Measurements from ENCODE around the gene VAV1.
"Not testable (repeated sequence)": the region's sequence is repeated elsewhere in the genome, so short reads cannot be mapped to it uniquely, and the experiment has no call there.

VAV1 gene

DNA sequence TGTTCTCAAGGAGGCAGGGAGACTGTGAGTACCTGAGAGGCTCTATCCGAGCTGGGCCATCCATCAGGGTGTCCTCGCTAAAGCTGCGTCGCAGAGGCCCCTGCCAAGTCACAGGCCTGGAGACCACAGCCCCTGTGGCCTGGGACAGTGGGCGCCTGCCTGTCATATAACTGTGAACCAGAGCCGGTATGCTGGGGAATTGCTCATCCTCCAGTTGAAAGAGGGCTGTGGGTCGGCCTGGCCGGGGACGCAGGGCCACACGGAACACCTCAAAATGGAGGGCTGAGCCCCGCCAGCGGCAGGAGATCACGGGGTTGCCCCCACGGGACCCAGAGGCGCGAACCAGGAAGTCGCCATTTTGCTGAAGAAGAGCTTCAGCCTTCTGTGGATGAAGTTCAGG, 11.9 kb upstream of the VAV1 start:
- DNase-seq: no peak

DNA sequence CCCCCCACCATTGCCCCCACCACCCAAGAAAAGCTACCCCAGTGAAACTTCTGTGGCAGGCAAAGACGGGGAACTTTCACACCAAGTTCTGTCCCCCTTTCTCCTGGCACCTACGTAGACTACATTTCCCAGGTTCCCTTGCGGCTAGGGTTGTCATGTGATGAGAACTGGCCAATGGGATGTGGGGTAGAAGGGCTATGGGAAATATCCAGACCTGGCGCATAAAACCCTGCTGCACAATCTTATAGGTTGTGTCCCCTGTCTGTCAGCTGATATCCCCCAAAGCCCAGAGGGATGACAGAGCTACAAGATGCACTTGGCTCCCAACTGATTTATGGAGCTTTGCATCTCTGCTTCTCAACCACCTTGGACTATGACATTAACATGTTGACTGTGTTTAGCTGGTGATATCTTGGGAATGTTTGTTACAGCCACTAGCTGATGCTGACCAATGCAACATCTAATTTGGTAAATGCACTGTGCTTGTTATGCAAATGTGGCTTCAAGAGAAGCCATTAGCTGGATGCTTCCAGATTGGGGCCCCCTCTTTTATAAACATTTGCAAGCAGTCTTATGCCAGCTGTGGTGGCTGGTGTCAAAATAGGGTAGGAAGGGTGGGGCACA, 11.3 kb upstream of the VAV1 start:
- DNase-seq: no peak

DNA sequence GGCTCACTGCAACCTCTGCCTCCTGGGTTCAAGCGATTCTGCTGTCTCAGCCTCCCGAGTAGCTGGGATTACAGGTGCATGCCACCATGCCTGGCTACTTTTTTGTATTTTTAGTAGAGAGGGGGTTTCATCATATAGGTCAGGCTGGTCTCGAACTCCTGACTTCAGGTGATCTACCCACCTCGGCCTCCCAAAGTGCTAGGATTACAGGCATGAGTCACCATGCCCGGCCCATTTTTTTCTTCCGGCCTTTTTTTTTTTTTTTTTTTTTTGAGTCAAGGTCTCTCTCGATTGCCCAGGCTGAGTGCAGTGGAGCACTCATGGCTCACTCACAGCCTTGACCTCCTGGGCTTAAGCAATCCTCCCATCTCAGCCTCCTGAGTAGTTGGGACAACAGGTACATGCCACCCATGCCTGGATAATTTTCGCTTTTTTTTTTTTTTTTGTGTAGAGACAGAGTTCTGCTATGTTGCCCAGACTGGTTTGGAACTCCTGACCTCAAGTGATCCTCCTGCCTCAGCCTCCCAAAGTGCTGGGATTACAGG, 10.2 kb upstream of the VAV1 start:
- DNase-seq: not testable (repeated sequence)

DNA sequence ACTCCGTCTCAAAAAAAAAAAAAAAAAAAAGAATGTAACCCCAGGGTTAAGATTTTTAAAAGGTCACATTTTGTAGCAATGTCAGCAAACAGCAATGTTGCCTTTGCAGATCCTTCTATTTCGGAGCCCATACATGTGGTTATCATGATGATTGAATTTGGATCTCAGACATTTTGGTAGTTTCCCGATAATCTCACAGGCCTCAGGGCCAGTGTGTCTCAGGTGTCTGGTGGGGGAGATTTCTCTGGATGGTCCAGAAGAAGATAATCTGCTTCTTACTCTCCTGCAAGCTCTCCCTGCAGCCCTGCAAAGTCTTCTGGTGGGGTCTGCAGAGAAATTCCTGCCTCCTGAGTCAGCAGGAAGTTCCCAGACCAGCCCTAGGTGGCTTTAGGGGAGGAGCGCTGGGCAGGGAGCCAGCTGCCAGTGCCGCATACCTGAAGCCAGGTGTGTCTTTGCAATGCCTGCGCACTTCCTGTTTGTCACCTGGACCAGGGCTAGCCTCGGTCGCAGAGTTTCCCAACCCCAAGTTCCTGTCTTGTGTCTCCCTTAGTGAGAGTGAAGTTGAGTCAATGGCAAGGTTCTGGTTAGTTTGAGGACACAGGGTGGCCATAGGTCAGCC, 6.7 kb upstream of the VAV1 start:
- no peak for DNase-seq

DNA sequence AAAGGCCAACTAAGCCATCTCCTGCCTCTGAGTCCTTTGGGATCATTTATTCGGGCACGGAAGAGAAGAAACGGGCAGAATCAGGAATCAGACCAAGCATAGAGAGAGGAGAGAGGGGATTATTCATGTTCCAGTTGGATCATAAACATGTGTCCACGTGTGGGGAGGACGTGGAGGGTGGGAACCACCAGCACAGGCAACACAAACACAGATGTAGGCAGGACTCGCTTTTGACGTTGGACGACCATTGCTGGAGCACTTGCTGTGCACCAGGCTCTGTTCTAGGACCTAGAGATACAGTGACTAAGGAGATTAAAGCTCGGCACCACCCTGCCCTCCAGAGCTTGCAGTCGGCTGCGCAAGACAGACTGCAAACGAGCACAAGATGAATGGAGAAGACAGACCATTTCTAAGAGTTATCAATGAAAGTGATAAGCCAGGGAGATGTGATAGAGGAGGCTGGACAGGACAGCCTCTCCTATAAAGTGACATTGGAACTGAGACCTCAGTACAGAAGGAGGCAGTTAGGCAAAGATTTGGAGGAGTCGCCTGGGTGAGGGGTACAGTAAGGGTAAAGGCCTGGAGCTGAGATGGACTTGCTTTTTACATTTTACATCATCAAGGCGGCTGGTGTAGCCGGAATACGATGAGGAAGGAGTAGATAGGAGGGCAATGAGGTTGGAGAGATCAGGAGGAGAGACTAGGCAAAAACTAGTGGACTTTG, 6.0 kb upstream of the VAV1 start:
- DNase-seq: no peak

DNA sequence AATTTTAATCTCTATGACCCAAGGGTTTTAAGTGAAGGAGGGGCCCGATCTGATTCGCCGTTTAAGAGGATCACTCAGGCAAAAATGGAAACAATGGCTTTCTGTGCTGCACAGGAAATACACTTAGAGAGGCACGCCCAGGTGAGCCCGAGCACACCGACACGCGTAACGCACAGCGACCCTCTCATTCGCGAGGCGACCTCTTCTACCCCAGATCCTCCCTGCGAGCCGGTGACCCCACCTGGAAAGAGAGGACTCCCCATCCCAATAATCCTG, 5.5 kb upstream of the VAV1 start:
- DNase-seq: no peak

DNA sequence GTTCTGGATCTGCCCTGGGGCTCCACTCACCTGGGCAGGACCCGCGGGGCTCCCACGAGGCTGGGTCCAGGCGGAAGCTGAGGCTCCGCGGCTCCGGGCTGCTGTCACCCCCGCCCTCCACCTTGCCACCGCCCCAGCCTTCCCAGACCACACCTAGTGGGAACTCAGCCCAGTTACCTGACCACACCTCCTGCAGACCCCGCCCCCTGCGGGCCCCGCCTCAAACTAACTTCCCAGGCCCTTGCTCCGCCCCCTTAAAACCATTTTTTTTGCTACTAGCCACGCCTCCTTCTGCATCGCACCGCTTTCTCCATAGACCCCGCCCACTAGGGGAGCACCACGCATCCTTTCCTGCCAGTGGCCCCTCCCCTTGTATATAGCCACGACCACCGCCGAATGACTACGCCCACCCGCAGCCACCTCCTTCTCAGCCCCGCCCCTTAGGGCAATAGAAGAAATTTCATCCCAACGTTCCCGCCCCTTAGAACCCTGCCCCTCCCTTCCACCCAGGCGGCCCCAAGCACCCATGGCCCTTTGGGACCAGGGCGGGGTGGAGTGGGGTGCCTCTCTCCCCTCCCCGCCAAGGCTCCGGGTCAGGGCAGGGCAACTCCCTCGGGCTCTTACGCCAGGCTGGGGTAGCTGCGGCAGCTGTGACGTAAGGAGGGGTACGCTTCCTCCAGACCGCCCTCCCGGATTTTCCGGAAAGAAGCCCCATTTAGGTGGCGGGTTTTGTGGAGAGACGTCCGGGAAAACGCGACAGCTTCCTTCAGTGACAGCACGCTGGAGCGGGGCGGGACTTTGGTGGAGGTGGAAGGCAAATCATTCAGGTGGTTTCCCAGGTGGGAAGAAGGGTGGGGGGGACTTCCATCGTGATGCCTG, 4.9 kb upstream of the VAV1 start, which contains the start of gene SH2D3A:
SH2D3A (minus strand) TSS at position 79 of the 879 bp plus-strand sequence. CDS start 3,687 bp downstream, outside the sequence.
- DNase-seq: peak; percentile 65

DNA sequence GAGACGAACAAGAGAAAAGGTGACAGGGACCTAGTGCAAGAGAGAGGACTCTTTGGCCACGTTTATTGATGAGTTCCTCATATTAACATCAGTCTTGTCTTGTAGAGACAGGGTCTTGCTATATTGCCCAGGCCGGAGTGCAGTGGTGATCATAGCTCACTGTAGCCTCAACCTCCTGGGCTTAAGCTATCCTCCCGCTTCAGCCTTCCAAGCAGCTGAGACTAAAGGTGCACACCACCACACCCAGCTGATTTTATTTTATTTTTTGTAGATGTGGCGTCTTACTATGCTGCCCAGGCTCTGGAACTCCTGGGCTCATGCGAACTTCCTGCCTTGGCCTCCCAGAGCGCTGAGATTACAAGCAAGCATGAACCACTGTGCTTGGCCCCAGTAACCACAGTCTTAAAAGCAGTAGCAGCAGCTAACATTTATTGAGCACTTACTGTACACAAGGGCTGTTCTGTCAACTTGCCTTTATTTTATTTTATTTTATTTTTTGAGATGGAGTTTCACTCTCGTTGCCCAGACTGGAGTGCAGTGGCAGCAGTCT, 4.2 kb upstream of the VAV1 start:
- no peak for DNase-seq

DNA sequence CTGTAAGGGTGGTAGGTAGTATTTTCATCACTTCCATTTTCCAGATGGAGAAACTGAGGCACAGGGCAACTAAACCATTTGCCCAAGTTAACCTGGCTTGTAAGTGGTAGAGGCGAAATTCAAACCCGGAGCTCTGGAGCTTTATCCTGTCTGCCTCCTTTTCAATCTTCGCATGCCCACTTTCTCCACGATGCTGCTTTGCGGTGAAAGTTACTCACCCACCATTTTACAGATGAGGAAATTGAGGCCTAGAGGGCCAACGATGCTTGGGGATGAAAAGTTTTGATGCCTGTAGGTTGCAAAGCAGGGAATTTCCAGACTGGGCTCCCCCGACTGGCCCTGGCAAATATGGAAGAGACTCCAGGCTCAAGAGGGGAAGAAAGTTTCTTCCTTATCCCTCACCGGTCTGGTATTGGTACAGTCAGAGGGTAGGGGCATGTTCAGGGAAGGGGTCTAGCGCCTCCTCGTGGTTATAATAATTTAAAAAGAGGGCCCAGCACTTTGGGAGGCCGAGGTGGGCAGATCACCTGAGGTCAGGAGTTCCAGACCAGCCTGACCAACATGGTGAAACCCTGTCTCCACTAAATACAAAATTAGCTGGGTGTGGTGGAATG, 3.4 kb upstream of the VAV1 start:
- no peak for DNase-seq

DNA sequence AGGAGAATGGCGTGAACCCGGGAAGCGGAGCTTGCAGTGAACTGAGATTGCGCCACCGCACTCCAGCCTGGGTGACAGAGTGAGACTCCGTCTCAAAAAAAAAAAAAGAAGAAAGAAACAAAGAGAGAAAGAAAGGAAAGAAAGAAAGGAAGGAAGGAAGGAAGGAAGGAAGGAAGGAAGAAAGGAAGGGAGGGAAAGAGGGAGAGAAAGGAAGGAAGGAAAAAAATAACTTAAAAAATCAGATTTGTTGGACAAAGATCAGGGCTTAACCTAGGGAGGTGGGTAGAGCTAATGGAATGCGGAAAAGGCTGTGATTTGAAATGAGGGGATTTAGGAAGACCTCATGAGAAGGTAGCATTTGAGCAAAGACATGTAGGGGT, 870 bp upstream of the VAV1 start:
- DNase-seq: not testable (repeated sequence)

DNA sequence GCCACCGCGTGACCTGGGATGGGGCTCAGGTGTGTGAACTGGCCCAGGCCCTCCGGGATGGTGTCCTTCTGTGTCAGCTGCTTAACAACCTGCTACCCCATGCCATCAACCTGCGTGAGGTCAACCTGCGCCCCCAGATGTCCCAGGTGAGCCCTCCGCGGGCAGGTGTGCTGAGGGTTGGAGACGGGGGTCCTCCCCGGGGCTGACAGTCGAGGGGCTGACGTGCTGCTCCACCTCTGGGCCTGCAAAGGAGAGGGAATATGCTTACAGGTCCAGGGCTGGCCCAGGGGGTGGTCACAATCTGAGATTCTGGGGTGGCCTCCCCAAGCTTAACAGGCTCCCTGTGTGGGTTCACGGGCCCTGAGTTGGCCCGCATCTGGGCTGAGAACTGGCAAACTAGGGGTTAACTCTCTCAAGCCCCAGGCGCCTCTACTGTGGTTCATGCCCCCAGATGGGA, 386 bp downstream of the VAV1 start:
- no peak for DNase-seq

DNA sequence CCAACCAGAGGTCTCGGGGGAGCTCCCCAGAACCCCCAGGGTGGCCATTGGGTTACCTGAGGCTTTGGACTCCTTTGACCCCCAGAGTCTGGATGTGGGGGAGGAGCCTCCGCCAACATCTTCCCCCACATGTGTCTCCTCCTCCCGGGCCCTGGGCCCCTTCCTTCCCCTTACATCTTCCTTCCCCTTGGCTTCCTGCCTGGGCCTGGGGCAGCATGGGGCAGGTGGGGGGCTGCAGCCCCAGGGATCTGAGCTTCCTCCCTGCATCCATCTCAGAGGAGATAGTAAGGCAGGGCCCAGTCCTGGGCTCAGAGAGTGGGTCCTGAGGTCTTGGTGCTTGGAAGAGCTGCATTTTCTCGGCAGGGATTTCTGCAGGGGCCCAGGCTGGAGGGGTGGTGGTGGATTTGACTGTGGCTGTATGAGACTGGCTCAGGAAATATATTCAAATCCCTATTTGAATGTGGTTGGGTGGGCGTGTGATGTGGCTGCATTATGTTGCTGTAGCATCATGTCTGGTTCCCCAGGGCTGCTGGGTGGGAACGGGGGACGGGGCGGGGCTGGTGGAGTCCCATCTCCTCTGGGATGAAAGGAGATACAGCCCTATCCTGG, 919 bp downstream of the VAV1 start:
- peak; percentile 40 for DNase-seq

DNA sequence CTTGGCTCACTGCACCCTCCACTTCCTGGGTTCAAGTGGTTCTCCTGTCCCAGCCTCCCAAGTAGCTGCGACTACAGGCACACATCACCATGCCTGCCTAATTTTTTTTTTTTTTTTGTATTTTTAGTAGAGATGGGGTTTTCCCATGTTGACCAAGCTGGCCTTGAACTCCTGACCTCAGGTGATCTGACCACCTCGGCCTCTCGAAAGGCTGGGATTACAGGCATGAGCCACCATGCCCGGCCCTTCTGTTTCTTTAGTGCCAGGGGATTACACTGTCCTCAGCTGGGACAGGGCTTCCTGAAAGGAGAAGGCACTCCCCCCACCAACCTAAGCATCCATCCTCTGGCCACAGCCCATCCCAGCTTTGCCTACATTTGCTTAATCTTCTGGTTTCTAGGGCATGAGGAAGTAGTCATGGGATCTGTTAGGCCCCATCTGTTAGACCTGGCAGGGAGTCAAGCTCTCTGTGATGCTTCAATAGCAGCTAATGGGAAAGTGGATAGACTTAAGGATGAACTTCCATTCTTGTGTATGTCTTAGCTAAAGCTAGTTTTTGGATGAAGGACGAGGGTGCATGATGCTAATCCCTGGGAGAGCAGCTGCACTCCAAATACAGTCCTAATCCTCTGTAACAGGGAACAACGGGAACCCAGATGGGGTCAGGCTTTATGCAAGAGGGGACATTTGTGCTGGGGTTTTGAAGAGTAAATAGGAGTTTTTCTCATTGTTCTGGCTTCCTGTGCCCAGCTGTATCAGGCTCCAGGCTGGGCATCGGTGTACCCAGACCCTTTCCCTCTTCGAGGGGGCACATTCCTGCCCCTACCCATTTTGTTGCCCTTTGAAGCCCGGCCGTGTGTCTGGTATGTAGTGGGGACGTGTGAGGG, 2.6 kb downstream of the VAV1 start:
- DNase-seq: peak; percentile 21

DNA sequence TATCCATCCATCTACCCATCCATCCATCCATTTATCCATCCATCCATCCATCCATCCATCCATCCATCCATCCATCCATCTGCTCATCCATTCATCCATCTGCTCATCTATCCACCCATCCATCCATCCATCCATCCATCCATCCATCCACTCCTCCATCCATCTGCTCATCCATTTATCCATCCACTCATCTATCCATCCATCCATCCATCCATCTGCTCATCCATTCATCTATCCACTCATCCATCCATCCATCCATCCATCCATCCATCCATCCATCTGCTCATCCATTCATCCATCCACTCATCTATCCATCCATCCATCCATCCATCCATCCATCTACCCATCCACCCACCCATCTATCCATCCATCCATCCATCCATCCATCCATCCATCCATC, 3.5 kb downstream of the VAV1 start:
- DNase-seq: not testable (repeated sequence)

DNA sequence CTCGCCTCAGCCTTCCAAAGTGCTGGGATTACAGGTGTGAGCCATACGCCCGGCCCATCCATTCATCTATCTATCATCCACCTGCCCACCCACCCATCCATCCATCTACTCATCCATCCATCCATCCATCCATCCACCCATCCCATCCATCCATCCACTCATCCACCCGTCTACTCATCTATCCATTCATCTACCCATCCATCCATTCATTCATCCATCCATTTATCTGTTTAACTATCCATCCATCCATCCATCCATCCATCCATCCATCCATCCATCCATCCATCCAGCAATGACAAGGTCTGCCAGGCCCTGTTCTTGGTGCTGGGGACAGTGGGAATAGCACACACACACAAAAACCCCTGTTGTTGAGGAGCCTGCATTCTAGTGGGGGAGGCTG, 4.5 kb downstream of the VAV1 start:
- DNase-seq: no peak

DNA sequence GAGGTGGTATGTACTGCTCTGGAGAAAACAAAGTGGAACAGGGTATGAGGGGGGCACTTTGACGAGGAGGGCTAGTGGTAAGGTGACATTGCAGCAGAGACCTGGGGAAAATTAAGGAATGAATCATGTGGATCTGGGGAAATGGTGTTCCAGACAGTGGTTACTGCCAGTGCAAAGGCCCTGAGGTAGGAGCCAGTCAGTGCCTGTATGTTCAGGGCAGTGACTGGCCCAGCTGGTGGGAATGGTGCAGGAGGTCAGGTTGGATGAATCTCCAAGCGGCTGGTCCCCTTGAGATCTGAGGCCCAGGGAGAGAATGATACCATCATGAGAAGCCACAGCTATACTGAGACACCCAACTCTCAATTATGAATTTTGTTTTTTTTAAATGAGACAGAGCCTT, 4.9 kb downstream of the VAV1 start:
- DNase-seq: no peak

DNA sequence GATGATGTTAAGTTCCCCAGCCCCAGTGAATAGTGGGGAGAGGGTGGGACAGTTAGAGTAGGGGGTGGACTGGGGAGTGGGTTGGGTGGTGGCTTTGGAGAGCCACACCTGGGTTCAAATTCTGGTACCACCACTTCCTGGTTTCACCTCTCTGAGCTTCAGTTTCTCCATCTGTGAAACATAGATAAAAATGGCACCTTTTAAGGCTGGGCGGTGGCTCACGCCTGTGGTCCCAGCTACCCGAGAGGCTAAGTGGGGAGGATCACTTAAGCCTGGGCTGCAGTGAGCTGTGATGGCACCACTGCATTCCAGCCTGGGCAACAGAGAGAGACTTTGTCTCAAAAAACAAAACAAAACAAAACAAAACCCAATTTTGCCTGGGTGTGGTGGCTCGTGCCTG, 5.9 kb downstream of the VAV1 start:
- no peak for DNase-seq

DNA sequence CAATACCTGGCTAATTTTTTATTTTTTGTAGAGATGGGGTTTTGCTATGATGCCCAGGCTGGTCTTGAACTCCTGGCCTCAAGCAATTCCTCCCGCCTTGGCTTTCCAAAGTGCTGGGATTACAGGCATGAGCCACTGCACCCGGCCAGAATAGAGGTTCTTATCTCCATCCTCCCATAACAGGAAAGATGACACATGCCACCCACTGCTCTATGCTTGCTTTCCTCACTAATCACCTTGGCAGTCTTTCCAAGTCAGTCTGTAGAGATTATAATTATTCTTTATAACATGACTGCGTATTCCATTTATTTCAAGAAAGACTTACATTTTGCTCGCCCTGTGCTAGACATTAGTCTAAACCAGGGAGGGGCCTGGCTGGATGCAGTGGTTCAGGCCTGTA, 6.7 kb downstream of the VAV1 start:
- DNase-seq: no peak

DNA sequence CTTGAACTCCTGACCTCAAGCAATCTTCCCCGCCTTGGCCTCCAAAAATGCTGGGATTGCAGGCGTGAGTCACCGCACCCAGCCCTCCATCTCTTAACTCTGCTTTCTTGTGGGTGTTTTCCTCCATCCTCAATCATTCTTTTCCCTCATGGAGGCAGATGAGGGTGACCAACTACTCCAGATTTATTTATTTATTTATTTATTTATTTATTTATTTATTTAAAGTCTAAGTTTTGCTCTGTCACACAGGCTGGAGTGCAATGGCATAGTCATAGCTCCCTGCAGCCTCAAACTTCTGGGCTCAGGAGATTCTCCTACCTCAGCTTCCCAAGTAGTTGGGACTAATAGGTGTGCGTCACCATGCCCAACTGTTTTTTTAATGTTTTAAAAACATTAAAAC, 14.9 kb downstream of the VAV1 start:
- no peak for DNase-seq

DNA sequence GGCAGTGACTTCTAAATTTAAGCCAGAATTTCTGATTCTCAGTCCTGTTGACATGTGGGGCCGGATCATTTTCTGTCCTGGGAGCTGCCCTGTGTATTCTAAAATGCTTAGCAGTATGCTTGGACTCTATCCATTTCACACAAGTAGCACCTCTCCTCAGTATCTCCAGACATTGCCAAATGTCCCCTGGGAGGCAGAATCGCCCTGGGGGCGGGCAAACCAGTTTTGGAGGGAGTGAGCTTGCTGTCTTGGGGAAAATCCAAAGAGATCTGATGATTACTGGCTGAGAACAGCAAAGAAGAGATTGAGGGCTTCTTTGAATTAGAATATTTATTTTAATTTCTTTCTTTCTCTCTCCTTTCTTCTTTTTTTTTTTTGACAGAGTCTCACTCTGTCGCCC, 16.4 kb downstream of the VAV1 start:
- no peak for DNase-seq
